Mucosa of rectum (tissue), 2 donors: ENCODE measurements around the gene LRRC63.
A peak's percentile ranks its signal among the peaks of the same experiment; 100 is the strongest.
"Not testable (repeated sequence)": the region's sequence is repeated elsewhere in the genome, so short reads cannot be mapped to it uniquely, and the experiment has no call there.

Source experiments
- H3K27ac ChIP-seq, 2 donors: one replicate each; pipeline ENCODE4 v1.7.0; 2013; ENCODE audit warnings: inconsistent platforms in 2 of 2, low read depth in 2 of 2, low read length in 2 of 2
- H3K27me3 ChIP-seq, 2 donors: one replicate each; pipeline ENCODE4 v1.7.0; 2013; ENCODE audit warnings: low read length in 2 of 2; ENCODE audit not compliant: control insufficient read depth in 2 of 2, insufficient read depth in 2 of 2
- H3K36me3 ChIP-seq, 2 donors: one replicate each; pipeline ENCODE4 v1.7.0; 2013; ENCODE audit warnings: low read length in 2 of 2; ENCODE audit not compliant: control insufficient read depth in 2 of 2, insufficient read depth in 2 of 2
- H3K4me1 ChIP-seq, 2 donors: one replicate each; pipeline ENCODE4 v1.7.0; 2013; ENCODE audit warnings: low read length in 2 of 2, mild to moderate bottlenecking in 1 of 2; ENCODE audit not compliant: control insufficient read depth in 2 of 2, insufficient read depth in 2 of 2
- H3K4me3 ChIP-seq, 2 donors: one replicate each; pipeline ENCODE4 v1.7.0; 2013; ENCODE audit warnings: low read length in 2 of 2
- H3K9ac ChIP-seq, 2 donors: one replicate each; pipeline ENCODE4 v1.7.0; 2013; ENCODE audit warnings: low read length in 2 of 2, low read depth in 1 of 2, mild to moderate bottlenecking in 1 of 2
- H3K9me3 ChIP-seq, 2 donors: one replicate each; pipeline ENCODE4 v1.7.0; 2013; ENCODE audit warnings: low read length in 2 of 2; ENCODE audit not compliant: control insufficient read depth in 2 of 2
- donor health status: healthy.
- donor health status: Normal muscosa, but diverticular disease.

LRRC63 gene

GRCh38 chr13:46197299-46198048 lies 14.3 kb upstream of the LRRC63 start:
- no peaks in the 10 kb centered on the region for H3K9me3 ChIP-seq
- H3K9ac ChIP-seq = no peak overlapping the region
- H3K4me1 ChIP-seq = no peaks in the 10 kb centered on the region
- no peak overlapping the region for H3K27ac ChIP-seq
- no peaks in the 10 kb centered on the region for H3K36me3 ChIP-seq
- no peak overlapping the region for H3K4me3 ChIP-seq
- H3K27me3 ChIP-seq = no peaks in the 10 kb centered on the region

GRCh38 chr13:46198696-46199193 lies 13.0 kb upstream of the LRRC63 start:
- H3K9ac ChIP-seq = no peak overlapping the region
- no peaks in the 10 kb centered on the region for H3K4me1 ChIP-seq
- no peaks in the 10 kb centered on the region for H3K36me3 ChIP-seq
- no peak overlapping the region for H3K27ac ChIP-seq
- H3K27me3 ChIP-seq = peaks cover 0 to 2% of the 10 kb centered on the region in 2 donors
- no peaks in the 10 kb centered on the region for H3K9me3 ChIP-seq
- no peak overlapping the region for H3K4me3 ChIP-seq

GRCh38 chr13:46202188-46202795 lies 9.4 kb upstream of the LRRC63 start:
- Histone ChIP-seq H3K9ac (no peak overlapping the region), H3K4me3 (no peak overlapping the region), H3K27ac (no peak overlapping the region), H3K36me3 (no peaks in the 10 kb centered on the region), H3K27me3 (peaks cover 0 to 2% of the 10 kb centered on the region in 2 donors), H3K4me1 (no peaks in the 10 kb centered on the region), H3K9me3 (no peaks in the 10 kb centered on the region)

GRCh38 chr13:46202966-46203365 lies 8.8 kb upstream of the LRRC63 start:
- Histone ChIP-seq H3K36me3 (no peaks in the 10 kb centered on the region), H3K9ac (no peak overlapping the region), H3K9me3 (no peaks in the 10 kb centered on the region), H3K27ac (no peak overlapping the region), H3K4me1 (no peaks in the 10 kb centered on the region), H3K4me3 (no peak overlapping the region), H3K27me3 (peaks cover 0 to 2% of the 10 kb centered on the region in 2 donors)

GRCh38 chr13:46206143-46206542 lies 5.6 kb upstream of the LRRC63 start:
- Histone ChIP-seq H3K9ac (no peak overlapping the region), H3K36me3 (no peaks in the 10 kb centered on the region), H3K4me3 (no peak overlapping the region), H3K27me3 (peaks cover 2 to 3% of the 10 kb centered on the region in 2 donors), H3K9me3 (no peaks in the 10 kb centered on the region), H3K4me1 (no peaks in the 10 kb centered on the region), H3K27ac (no peak overlapping the region)

- no peak overlapping the region for H3K9ac ChIP-seq
- no peaks in the 10 kb centered on the region for H3K36me3 ChIP-seq
- no peak overlapping the region for H3K4me3 ChIP-seq
- no peak overlapping the region for H3K27ac ChIP-seq
- H3K4me1 ChIP-seq = peaks cover 2 to 3% of the 10 kb centered on the region in 2 donors
- H3K27me3 ChIP-seq = peaks cover 2 to 8% of the 10 kb centered on the region in 2 donors
- no peaks in the 10 kb centered on the region for H3K9me3 ChIP-seq
These were observed 3.9 kb upstream of the LRRC63 start for GRCh38 chr13:46207828-46208227.

GRCh38 chr13:46210362-46211083 lies 1.2 kb upstream of the LRRC63 start:
- Histone ChIP-seq H3K27ac (no peak overlapping the region), H3K9me3 (no peaks in the 10 kb centered on the region), H3K9ac (no peak overlapping the region), H3K27me3 (peaks cover 0 to 8% of the 10 kb centered on the region in 2 donors), H3K4me3 (peak overlapping the region in 1 of 2 donors; percentile 73), H3K4me1 (peaks cover 2 to 3% of the 10 kb centered on the region in 2 donors), H3K36me3 (no peaks in the 10 kb centered on the region)

GRCh38 chr13:46211116-46211482 lies 629 bp upstream of the LRRC63 start:
- Histone ChIP-seq H3K27ac (no peak overlapping the region), H3K36me3 (no peaks in the 10 kb centered on the region), H3K27me3 (peaks cover 0 to 8% of the 10 kb centered on the region in 2 donors), H3K9ac (peak overlapping the region; percentile 17 to 63), H3K4me1 (peaks cover 2 to 3% of the 10 kb centered on the region in 2 donors), H3K4me3 (peak overlapping the region; percentile 66 to 73), H3K9me3 (no peaks in the 10 kb centered on the region)

- Histone ChIP-seq H3K4me3 (no peak overlapping the region), H3K36me3 (no peaks in the 10 kb centered on the region), H3K9ac (no peak overlapping the region), H3K27me3 (peaks cover 0 to 8% of the 10 kb centered on the region in 2 donors), H3K4me1 (peaks cover 2 to 3% of the 10 kb centered on the region in 2 donors), H3K9me3 (no peaks in the 10 kb centered on the region), H3K27ac (no peak overlapping the region)
These were observed 1.5 kb downstream of the LRRC63 start for GRCh38 chr13:46213242-46213641.

GRCh38 chr13:46214741-46215140 lies 3.0 kb downstream of the LRRC63 start:
- H3K9ac ChIP-seq, H3K4me1 ChIP-seq, H3K9me3 ChIP-seq, H3K27me3 ChIP-seq, H3K27ac ChIP-seq, H3K36me3 ChIP-seq, H3K4me3 ChIP-seq: not testable (repeated sequence)
